Measurements from ENCODE around the gene RNF149. TPM values are rescaled to one million over a fixed set of nuclear protein-coding genes. Genes with fewer than 3 reads are reported as not detected.
A peak's percentile ranks its signal among the peaks of the same experiment; 100 is the strongest.

RNF149 gene
- total and polyA plus RNA-seq, 2 experiments from 2014 or later, result 38.8 to 47.6 TPM

Small RNA genes within 50 kb of the gene (microRNA-seq; reads per million reads assigned to microRNA genes)
- gene MIR5696, result not detected

Small RNA genes within 50 kb of the gene (small RNA-seq; reads per million reads assigned to genes)
- gene MIR5696 (ENCODE audit: low replicate concordance) (not detected), gene SNORD89 (ENCODE audit: low replicate concordance) (3.2 reads per million, percentile 89 among the genes with 10 or more reads in this experiment)

Other genes with a start within 250 kb of the RNF149 start
- gene TBC1D8, start 157.3 kb downstream of the RNF149 start, total RNA-seq (2014; rRNA removed; shearing (Covaris generic)), result 36.9 and 39.5 TPM in 2 replicates
- 15.5 and 18.0 TPM in 2 replicates for gene TBC1D8, start 157.3 kb downstream of the RNF149 start, polyA plus RNA-seq (2016; fragmentation: Nextera tagmentation; extraction: Ambion mirVana)
- gene CNOT11, start 55.8 kb downstream of the RNF149 start, total RNA-seq (2014; rRNA removed; shearing (Covaris generic)), result 59.1 and 74.2 TPM in 2 replicates
- gene CNOT11, start 55.8 kb downstream of the RNF149 start, polyA plus RNA-seq (2016; fragmentation: Nextera tagmentation; extraction: Ambion mirVana), result 27.6 and 34.8 TPM in 2 replicates
- 0.12 and 2.6 TPM in 2 replicates for gene CREG2, start 78.8 kb upstream of the RNF149 start, total RNA-seq (2014; rRNA removed; shearing (Covaris generic))
- gene CREG2, start 78.8 kb upstream of the RNF149 start, polyA plus RNA-seq (2016; fragmentation: Nextera tagmentation; extraction: Ambion mirVana), result 1.5 and 1.7 TPM in 2 replicates
- 0.19 and 1.5 TPM in 2 replicates for gene RFX8, start 166.4 kb upstream of the RNF149 start, total RNA-seq (2014; rRNA removed; shearing (Covaris generic))
- 0.49 and 0.65 TPM in 2 replicates for gene RFX8, start 166.4 kb upstream of the RNF149 start, polyA plus RNA-seq (2016; fragmentation: Nextera tagmentation; extraction: Ambion mirVana)